Suprapubic skin (tissue), 3 donors: Measurements from ENCODE around the gene ZNF211.

ENCODE experiments used
- POLR2A ChIP-seq, 2 donors: fragments of 450-650 bp; IDR thresholded peaks; one replicate each; pipeline ENCODE4 v1.6.1; 2017; ENCODE audit warnings: antibody characterized with exemption in 2 of 2, mild to moderate bottlenecking in 2 of 2, moderate library complexity in 2 of 2
- TF ChIP-seq, protein P1 (sequence below), 2 donors: fragments of 200-600 bp in 1 of 2; fragments of 450-650 bp in 1 of 2; sonication (generic) in 1 of 2; IDR thresholded peaks; one replicate each; pipeline ENCODE4 v1.5.1; 2016 to 2019; ENCODE audit warnings: antibody characterized with exemption in 2 of 2, mild to moderate bottlenecking in 1 of 2, moderate library complexity in 1 of 2

DNA sequence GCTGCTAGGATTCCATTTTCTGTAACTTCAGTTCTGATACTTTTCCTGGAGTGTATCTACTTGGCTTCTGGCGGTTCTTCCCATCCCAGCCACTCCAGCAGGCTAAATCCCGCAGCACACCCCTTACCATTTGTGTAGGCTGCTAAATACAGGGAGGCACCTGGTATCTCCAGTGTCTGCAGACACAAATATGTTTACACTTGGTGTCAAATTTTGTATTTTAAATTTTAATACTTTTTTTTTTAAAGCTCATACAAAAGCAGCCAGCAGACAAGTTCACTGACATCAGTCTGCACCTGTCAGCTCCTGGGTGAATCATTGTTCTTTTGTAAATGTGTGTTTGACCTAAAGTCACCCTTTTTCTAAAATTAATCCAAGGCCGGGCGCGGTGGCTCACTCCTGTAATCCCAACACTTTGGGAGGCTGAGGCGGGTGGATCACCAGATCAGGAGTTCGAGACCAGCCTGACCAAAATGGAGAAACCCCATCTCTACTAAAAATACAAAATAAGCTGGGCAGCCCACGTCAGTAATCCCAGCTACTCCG lies 32.4 kb downstream of the ZNF211 start:
- TF ChIP-seq, protein P1, sequence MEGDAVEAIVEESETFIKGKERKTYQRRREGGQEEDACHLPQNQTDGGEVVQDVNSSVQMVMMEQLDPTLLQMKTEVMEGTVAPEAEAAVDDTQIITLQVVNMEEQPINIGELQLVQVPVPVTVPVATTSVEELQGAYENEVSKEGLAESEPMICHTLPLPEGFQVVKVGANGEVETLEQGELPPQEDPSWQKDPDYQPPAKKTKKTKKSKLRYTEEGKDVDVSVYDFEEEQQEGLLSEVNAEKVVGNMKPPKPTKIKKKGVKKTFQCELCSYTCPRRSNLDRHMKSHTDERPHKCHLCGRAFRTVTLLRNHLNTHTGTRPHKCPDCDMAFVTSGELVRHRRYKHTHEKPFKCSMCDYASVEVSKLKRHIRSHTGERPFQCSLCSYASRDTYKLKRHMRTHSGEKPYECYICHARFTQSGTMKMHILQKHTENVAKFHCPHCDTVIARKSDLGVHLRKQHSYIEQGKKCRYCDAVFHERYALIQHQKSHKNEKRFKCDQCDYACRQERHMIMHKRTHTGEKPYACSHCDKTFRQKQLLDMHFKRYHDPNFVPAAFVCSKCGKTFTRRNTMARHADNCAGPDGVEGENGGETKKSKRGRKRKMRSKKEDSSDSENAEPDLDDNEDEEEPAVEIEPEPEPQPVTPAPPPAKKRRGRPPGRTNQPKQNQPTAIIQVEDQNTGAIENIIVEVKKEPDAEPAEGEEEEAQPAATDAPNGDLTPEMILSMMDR (IDR thresholded peaks at IDR 0.05): no peak
- no peak for TF ChIP-seq POLR2A (IDR thresholded peaks at IDR 0.05)
